Thymus (tissue), 11 donors: ENCODE data around the gene PLA2R1. TPM values are rescaled to one million over a fixed set of nuclear protein-coding genes. Genes with fewer than 3 reads are reported as not detected.
"Not testable (repeated sequence)": the region's sequence is repeated elsewhere in the genome, so short reads cannot be mapped to it uniquely, and the experiment has no call there.

Experiments
- DNase-seq, 9 donors: peaks; one replicate each; pipeline ENCODE4 v3.0.0-alpha.2; 2013; ENCODE audit warnings: low spot score in 9 of 9, low read depth in 6 of 9, missing footprints in 1 of 9
- H3K27ac ChIP-seq, 2 donors: one replicate each; pipeline ENCODE4 v1.5.1; 2013; ENCODE audit warnings: control low read depth in 1 of 2, low read depth in 1 of 2, low read length in 1 of 2, mild to moderate bottlenecking in 1 of 2, moderate library complexity in 1 of 2
- H3K27me3 ChIP-seq, 2 donors: one replicate each; pipeline ENCODE4 v1.5.1; 2013; ENCODE audit warnings: low read length in 1 of 2; ENCODE audit not compliant: control insufficient read depth in 2 of 2, insufficient read depth in 1 of 2
- H3K36me3 ChIP-seq, 2 donors: one replicate each; pipeline ENCODE4 v1.5.1; 2013; ENCODE audit warnings: low read length in 1 of 2, mild to moderate bottlenecking in 1 of 2, moderate library complexity in 1 of 2; ENCODE audit not compliant: control insufficient read depth in 2 of 2, insufficient read depth in 2 of 2
- H3K4me1 ChIP-seq, 2 donors: one replicate each; pipeline ENCODE4 v1.5.1; 2013; ENCODE audit warnings: low read length in 2 of 2; ENCODE audit not compliant: control insufficient read depth in 2 of 2, insufficient read depth in 2 of 2
- H3K4me3 ChIP-seq, 2 donors: one replicate each; pipeline ENCODE4 v1.5.1; 2013; ENCODE audit warnings: low read length in 2 of 2, control low read depth in 1 of 2, mild to moderate bottlenecking in 1 of 2
- H3K9me3 ChIP-seq, 2 donors: one replicate each; pipeline ENCODE4 v1.5.1; 2013; ENCODE audit warnings: low read length in 1 of 2, mild to moderate bottlenecking in 1 of 2; ENCODE audit not compliant: control insufficient read depth in 2 of 2, insufficient read depth in 1 of 2
- WGBS: extraction: QIAGEN DNeasy Blood & Tissue Kit; methylation state at CpG from one replicate; pipeline ENCODE4 v1.1.7; 2013; 5-methylcytosine and 5-hydroxymethylcytosine counted together
- polyA plus RNA-seq: library from polyadenylated mRNA; stranded (reverse); fragments of 200-250 nt; gene quantifications from one replicate; pipeline ENCODE4 v1.2.3, GENCODE V29; 2013
- total RNA-seq: library from RNA; stranded (reverse); fragments of 120-200 nt; gene quantifications from one replicate; pipeline ENCODE4 v1.2.4, GENCODE V29; 2013
- donor health status: healthy.

Gene PLA2R1
- total and polyA plus RNA-seq, 2 donors = 0.90 to 2.7 TPM

GRCh38 chr2:159963700-159964099, 98.7 kb downstream of the PLA2R1 start:
- H3K4me3 ChIP-seq = no peak overlapping the region
- 97% methylated on average over 7 of the region's 7 CpGs for whole genome bisulfite sequencing

GRCh38 chr2:159962513-159962912, 99.9 kb downstream of the PLA2R1 start:
- H3K36me3 ChIP-seq, H3K9me3 ChIP-seq, H3K27ac ChIP-seq, DNase-seq, H3K4me1 ChIP-seq, H3K4me3 ChIP-seq, H3K27me3 ChIP-seq: not testable (repeated sequence)

More at GRCh38 chr2:159963700-159964099, 98.7 kb downstream of the PLA2R1 start:
- no peaks in the 10 kb centered on the region for H3K27me3 ChIP-seq
- no peaks in the 10 kb centered on the region for H3K4me1 ChIP-seq
- no peak for DNase-seq
- H3K36me3 ChIP-seq = no peaks in the 10 kb centered on the region
- H3K9me3 ChIP-seq = no peaks in the 10 kb centered on the region
- no peak overlapping the region for H3K27ac ChIP-seq

GRCh38 chr2:159961451-159961850, 101.0 kb downstream of the PLA2R1 start:
- DNase-seq = no peak
- no peaks in the 10 kb centered on the region for H3K36me3 ChIP-seq
- no peaks in the 10 kb centered on the region for H3K4me1 ChIP-seq
- H3K27me3 ChIP-seq = no peaks in the 10 kb centered on the region
- no peak overlapping the region for H3K27ac ChIP-seq
- H3K4me3 ChIP-seq = no peak overlapping the region
- 95% methylated on average over 4 of the region's 4 CpGs for WGBS
- no peaks in the 10 kb centered on the region for H3K9me3 ChIP-seq

- DNase-seq = no peak
- no peaks in the 10 kb centered on the region for H3K9me3 ChIP-seq
- H3K4me1 ChIP-seq = no peaks in the 10 kb centered on the region
- H3K4me3 ChIP-seq = no peak overlapping the region
- H3K36me3 ChIP-seq = no peaks in the 10 kb centered on the region
- no peak overlapping the region for H3K27ac ChIP-seq
- no peaks in the 10 kb centered on the region for H3K27me3 ChIP-seq
- WGBS = 95% methylated on average over 2 of the region's 2 CpGs
Measured at GRCh38 chr2:159961037-159961436, 101.4 kb downstream of the PLA2R1 start.

GRCh38 chr2:159960414-159960813, 102.0 kb downstream of the PLA2R1 start:
- 95% methylated on average over 2 of the region's 2 CpGs for WGBS
- Histone ChIP-seq H3K27ac (no peak overlapping the region), H3K36me3 (no peaks in the 10 kb centered on the region), H3K27me3 (no peaks in the 10 kb centered on the region), H3K4me3 (no peak overlapping the region), H3K4me1 (no peaks in the 10 kb centered on the region), H3K9me3 (no peaks in the 10 kb centered on the region)
- peak in 1 of 9 donors; percentile 20 for DNase-seq

GRCh38 chr2:159959136-159959535, 103.3 kb downstream of the PLA2R1 start:
- no peak for DNase-seq
- 51% methylated on average over 3 of the region's 3 CpGs for WGBS
- Histone ChIP-seq H3K36me3 (no peaks in the 10 kb centered on the region), H3K27ac (no peak overlapping the region), H3K27me3 (no peaks in the 10 kb centered on the region), H3K4me3 (no peak overlapping the region), H3K4me1 (no peaks in the 10 kb centered on the region), H3K9me3 (no peaks in the 10 kb centered on the region)

- H3K27me3 ChIP-seq = no peaks in the 10 kb centered on the region
- no peak overlapping the region for H3K4me3 ChIP-seq
- no peaks in the 10 kb centered on the region for H3K9me3 ChIP-seq
- 85% methylated on average over 2 of the region's 2 CpGs for WGBS
- no peak for DNase-seq
- H3K4me1 ChIP-seq = no peaks in the 10 kb centered on the region
- no peak overlapping the region for H3K27ac ChIP-seq
- H3K36me3 ChIP-seq = no peaks in the 10 kb centered on the region
Measured at GRCh38 chr2:159953136-159953823, 109.1 kb downstream of the PLA2R1 start.

- 92% methylated on average over 1 of the region's 1 CpG for WGBS
- H3K27me3 ChIP-seq = no peaks in the 10 kb centered on the region
- no peaks in the 10 kb centered on the region for H3K36me3 ChIP-seq
- no peaks in the 10 kb centered on the region for H3K9me3 ChIP-seq
- no peak overlapping the region for H3K4me3 ChIP-seq
- H3K4me1 ChIP-seq = no peaks in the 10 kb centered on the region
- no peak overlapping the region for H3K27ac ChIP-seq
- DNase-seq = no peak
Measured at GRCh38 chr2:159946326-159946999, 116.0 kb downstream of the PLA2R1 start.

GRCh38 chr2:159944874-159945273, 117.5 kb downstream of the PLA2R1 start:
- Histone ChIP-seq H3K4me1 (no peaks in the 10 kb centered on the region), H3K27ac (no peak overlapping the region), H3K9me3 (no peaks in the 10 kb centered on the region), H3K27me3 (no peaks in the 10 kb centered on the region), H3K36me3 (no peaks in the 10 kb centered on the region), H3K4me3 (no peak overlapping the region)
- WGBS = 94% methylated on average over 2 of the region's 2 CpGs
- no peak for DNase-seq
